WTC11 (cell line): ENCODE measurements around the gene CXCR3. TPM values are rescaled to one million over a fixed set of nuclear protein-coding genes. Genes with fewer than 3 reads are reported as not detected.

Experiments
- ATAC-seq: fragments of 200-7000 bp; cut with Tn5 transposase; 2 replicates; pipeline ENCODE4 v1.10.0; 2021; ENCODE audit warnings: mild to moderate bottlenecking, moderate library complexity
- CTCF ChIA-PET: fragments of 300-600 bp; sonication (Branson Sonifier 250); formaldehyde crosslinking; loops from one replicate; lab custom pipeline; 2021; ENCODE audit warnings: antibody characterized with exemption; lab: Charles Lee
- POLR2A ChIA-PET: fragments of 350-600 bp; sonication (Branson Sonifier 250); formaldehyde crosslinking; loops from one replicate; lab custom pipeline; 2021; ENCODE audit warnings: antibody characterized with exemption; lab: Charles Lee
- DNase-seq: peaks from one replicate; pipeline ENCODE4 v3.0.0; 2021; ENCODE audit warnings: low spot score
- H3K27ac Mint-ChIP-seq: 2 replicates; pipeline ENCODE4 v1.8.0; 2021; ENCODE audit warnings: mixed read lengths
- H3K27me3 Mint-ChIP-seq: 2 replicates; pipeline ENCODE4 v1.8.0; 2021; ENCODE audit warnings: low read depth, mild to moderate bottlenecking, moderate library complexity, mixed read lengths
- H3K36me3 Mint-ChIP-seq: 2 replicates; pipeline ENCODE4 v1.8.0; 2021; ENCODE audit warnings: mixed read lengths
- H3K4me1 Mint-ChIP-seq: 2 replicates; pipeline ENCODE4 v1.8.0; 2022; ENCODE audit warnings: mixed read lengths
- H3K4me3 Mint-ChIP-seq: 2 replicates; pipeline ENCODE4 v1.8.0; 2021; ENCODE audit warnings: mild to moderate bottlenecking, moderate library complexity, mixed read lengths
- H3K9me3 Mint-ChIP-seq: 2 replicates; pipeline ENCODE4 v1.8.0; 2021; ENCODE audit warnings: mixed read lengths
- ARID4B ChIP-seq: sonication (generic); formaldehyde crosslinking; IDR thresholded peaks from 2 replicates; pipeline ENCODE4 v1.8.0; 2023; ENCODE audit warnings: missing genetic modification reagents, mild to moderate bottlenecking, borderline replicate concordance
- ATF6 ChIP-seq: sonication (generic); formaldehyde crosslinking; IDR thresholded peaks from 2 replicates; pipeline ENCODE4 v1.8.1; 2023; ENCODE audit warnings: mild to moderate bottlenecking, missing genetic modification reagents
- CDX4 ChIP-seq: fragments of 250-450 bp; sonication (Bioruptor Pico); IDR thresholded peaks from 2 replicates; pipeline ENCODE4 v1.9.0; 2021; ENCODE audit warnings: moderate library complexity, mild to moderate bottlenecking, inconsistent platforms, borderline replicate concordance
- ERG ChIP-seq: fragments of 250-450 bp; sonication (Bioruptor Pico); IDR thresholded peaks from 2 replicates; pipeline ENCODE4 v1.8.0; 2021; ENCODE audit warnings: mild to moderate bottlenecking
- JUN ChIP-seq: sonication (generic); formaldehyde crosslinking; IDR thresholded peaks from 2 replicates; pipeline ENCODE4 v1.8.0; 2023; ENCODE audit warnings: mild to moderate bottlenecking, missing genetic modification reagents
- MXD4 ChIP-seq: fragments of 250-450 bp; sonication (Bioruptor Pico); IDR thresholded peaks from 2 replicates; pipeline ENCODE4 v1.8.0; 2021; ENCODE audit warnings: mild to moderate bottlenecking, moderate library complexity, borderline replicate concordance
- PREB ChIP-seq: sonication (generic); formaldehyde crosslinking; IDR thresholded peaks from 2 replicates; pipeline ENCODE4 v1.8.1; 2022; ENCODE audit warnings: mild to moderate bottlenecking, missing genetic modification reagents, moderate library complexity, borderline replicate concordance
- TP53 ChIP-seq: sonication (generic); formaldehyde crosslinking; IDR thresholded peaks from 2 replicates; pipeline ENCODE4 v1.8.1; 2023; ENCODE audit warnings: mild to moderate bottlenecking, missing genetic modification reagents
- USF2 ChIP-seq: sonication (generic); formaldehyde crosslinking; IDR thresholded peaks from 2 replicates; pipeline ENCODE4 v1.8.1; 2023; ENCODE audit warnings: mild to moderate bottlenecking, missing genetic modification reagents, moderate library complexity
- ZMAT4 ChIP-seq: fragments of 250-450 bp; sonication (Bioruptor Pico); IDR thresholded peaks from 2 replicates; pipeline ENCODE4 v1.9.0; 2021; ENCODE audit warnings: mild to moderate bottlenecking
- ZNF281 ChIP-seq: sonication (generic); formaldehyde crosslinking; IDR thresholded peaks from 2 replicates; pipeline ENCODE4 v1.8.0; 2023; ENCODE audit warnings: mild to moderate bottlenecking, missing genetic modification reagents
- ZNF317 ChIP-seq: sonication (generic); formaldehyde crosslinking; IDR thresholded peaks from 2 replicates; pipeline ENCODE4 v1.8.1; 2023; ENCODE audit warnings: low read depth, mild to moderate bottlenecking, moderate library complexity, missing genetic modification reagents, borderline replicate concordance
- ZNF396 ChIP-seq: fragments of 250-450 bp; sonication (Bioruptor Pico); IDR thresholded peaks from 2 replicates; pipeline ENCODE4 v1.8.0; 2021; ENCODE audit warnings: mild to moderate bottlenecking, moderate library complexity, borderline replicate concordance
- ZNF416 ChIP-seq: fragments of 250-450 bp; sonication (Bioruptor Pico); IDR thresholded peaks from 2 replicates; pipeline ENCODE4 v1.9.0; 2021; ENCODE audit warnings: mild to moderate bottlenecking, inconsistent platforms
- ZNF671 ChIP-seq: fragments of 250-450 bp; sonication (Bioruptor Pico); IDR thresholded peaks from 2 replicates; pipeline ENCODE4 v1.8.0; 2021; ENCODE audit warnings: mild to moderate bottlenecking
- total RNA-seq: library from RNA; stranded (reverse); gene quantifications from 3 replicates; pipeline ENCODE4 v1.2.3, GENCODE V29; 2021

CXCR3 gene
- total RNA-seq, 1 experiment from 2014 or later: 0.11 TPM

- no peak for TF ChIP-seq USF2 (CRISPR knock-in tag)
- TF ChIP-seq ZNF317 (CRISPR knock-in tag): no peak
- TF ChIP-seq ZMAT4 (CRISPR knock-in tag): no peak
- no peak for TF ChIP-seq ZNF671 (CRISPR knock-in tag)
Measured at GRCh38 chrX:71586929-71587328, 31.4 kb downstream of the CXCR3 start (continued).

DNA sequence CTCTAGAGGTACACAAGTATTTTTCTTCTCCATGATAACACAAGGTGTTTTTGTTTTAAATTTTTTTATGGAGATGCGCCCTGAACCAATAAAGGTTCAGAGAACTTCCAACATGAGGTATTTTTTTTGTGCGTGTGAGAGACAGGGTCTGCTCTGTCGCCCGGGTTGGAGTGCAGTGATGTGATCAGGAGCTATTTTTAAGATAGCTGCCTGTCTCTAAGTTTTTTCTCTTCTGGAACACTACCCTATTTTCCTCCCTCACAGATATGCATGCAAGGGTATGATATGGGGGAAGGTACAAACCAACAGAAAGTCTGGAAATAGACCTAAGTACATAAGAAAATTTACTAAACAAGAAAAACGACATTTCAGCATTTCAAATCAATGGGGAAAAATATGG lies 37.1 kb downstream of the CXCR3 start:
- ChIA-PET POLR2A (no interaction called here), CTCF (no interaction called here)
- Mint-ChIP-seq H3K4me3 (no peak overlapping the region), H3K27me3 (no peaks in the 10 kb centered on the region), H3K27ac (0 out of 2 replicates have a peak overlapping the region, but pooled peaks have one; percentile 20), H3K36me3 (peaks cover 12% of the 10 kb centered on the region; the same call in 1 of the 2 replicates), H3K9me3 (no peaks in the 10 kb centered on the region), H3K4me1 (peaks cover 4% of the 10 kb centered on the region; the same call in 1 of the 2 replicates)
- DNase-seq (no peak), ATAC-seq (no peak)
- TF ChIP-seq ZNF396 (CRISPR knock-in tag): no peak
- TF ChIP-seq PREB: no peak
- TF ChIP-seq TP53 (CRISPR knock-in tag): no peak
- TF ChIP-seq ZNF281: no peak
- no peak for TF ChIP-seq ERG (CRISPR knock-in tag)
- no peak for TF ChIP-seq ATF6 (CRISPR knock-in tag)
- TF ChIP-seq ZNF416 (CRISPR knock-in tag): no peak
- no peak for TF ChIP-seq CDX4 (CRISPR knock-in tag)
- no peak for TF ChIP-seq ARID4B (CRISPR knock-in tag)
- TF ChIP-seq JUN (CRISPR knock-in tag): no peak
- TF ChIP-seq MXD4 (CRISPR knock-in tag): no peak
